GM19452 (cell line): Measurements from ENCODE around the gene FAM131A.

Source experiments
- ATAC-seq: cut with Tn5 transposase; IDR thresholded peaks from one replicate; pipeline ENCODE4 v1.9.1; 2021; ENCODE audit not compliant: unreplicated experiment

FAM131A gene

GRCh38 chr3:184316792-184317191 is 20.6 kb upstream of the FAM131A start:
- ATAC-seq = no peak

GRCh38 chr3:184317201-184317600 is 20.2 kb upstream of the FAM131A start:
- ATAC-seq = no peak

DNA sequence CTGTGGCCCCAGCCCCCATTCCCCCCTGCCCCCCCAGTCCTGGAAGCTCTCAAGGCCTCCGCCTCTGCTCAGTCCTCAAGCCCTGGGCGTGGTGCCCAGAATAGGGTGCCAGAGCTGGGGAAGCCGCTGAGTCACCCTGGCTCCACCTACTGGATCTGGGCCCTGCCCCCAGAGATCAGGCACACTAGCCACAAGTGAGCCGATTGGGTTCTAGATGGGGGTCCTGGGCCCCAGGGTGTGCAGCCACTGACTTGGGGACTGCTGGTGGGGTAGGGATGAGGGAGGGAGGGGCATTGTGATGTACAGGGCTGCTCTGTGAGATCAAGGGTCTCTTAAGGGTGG is 17.3 kb upstream of the FAM131A start:
- no peak for ATAC-seq

DNA sequence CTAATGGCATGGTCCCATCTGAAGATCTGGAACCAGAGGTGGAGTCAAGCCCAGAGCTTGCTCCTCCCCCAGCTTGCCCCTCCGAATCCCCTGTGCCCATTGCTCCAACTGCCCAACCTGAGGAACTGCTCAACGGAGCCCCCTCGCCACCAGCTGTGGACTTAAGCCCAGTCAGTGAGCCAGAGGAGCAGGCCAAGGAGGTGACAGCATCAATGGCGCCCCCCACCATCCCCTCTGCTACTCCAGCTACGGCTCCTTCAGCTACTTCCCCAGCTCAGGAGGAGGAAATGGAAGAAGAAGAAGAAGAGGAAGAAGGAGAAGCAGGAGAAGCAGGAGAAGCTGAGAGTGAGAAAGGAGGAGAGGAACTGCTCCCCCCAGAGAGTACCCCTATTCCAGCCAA is 15.7 kb upstream of the FAM131A start:
- no peak for ATAC-seq

DNA sequence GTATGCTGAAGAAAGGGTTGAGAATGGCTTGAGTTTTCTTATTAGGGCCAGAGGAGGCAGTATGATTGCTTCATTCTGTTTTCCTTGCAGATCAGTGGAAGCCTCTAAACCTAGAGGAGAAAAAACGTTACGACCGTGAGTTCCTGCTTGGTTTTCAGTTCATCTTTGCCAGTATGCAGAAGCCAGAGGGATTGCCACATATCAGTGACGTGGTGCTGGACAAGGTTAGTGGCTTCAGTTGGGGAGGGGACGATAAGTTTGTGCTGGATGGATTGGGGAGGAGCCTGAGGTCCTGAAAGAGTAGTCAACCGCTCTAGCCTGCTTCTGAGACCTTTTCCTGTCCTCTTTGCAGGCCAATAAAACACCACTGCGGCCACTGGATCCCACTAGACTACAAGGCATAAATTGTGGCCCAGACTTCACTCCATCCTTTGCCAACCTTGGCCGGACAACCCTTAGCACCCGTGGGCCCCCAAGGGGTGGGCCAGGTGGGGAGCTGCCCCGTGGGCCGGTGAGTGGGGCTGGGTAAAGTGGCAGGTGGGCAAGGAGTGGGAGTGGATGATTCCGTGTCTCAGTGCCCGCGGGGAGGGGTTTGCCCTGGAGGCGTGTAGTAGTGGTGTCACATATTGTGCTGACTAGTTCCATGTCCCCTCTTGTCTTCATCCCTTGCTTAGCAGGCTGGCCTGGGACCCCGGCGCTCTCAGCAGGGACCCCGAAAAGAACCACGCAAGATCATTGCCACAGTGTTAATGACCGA is 14.5 kb upstream of the FAM131A start:
- no peak for ATAC-seq

DNA sequence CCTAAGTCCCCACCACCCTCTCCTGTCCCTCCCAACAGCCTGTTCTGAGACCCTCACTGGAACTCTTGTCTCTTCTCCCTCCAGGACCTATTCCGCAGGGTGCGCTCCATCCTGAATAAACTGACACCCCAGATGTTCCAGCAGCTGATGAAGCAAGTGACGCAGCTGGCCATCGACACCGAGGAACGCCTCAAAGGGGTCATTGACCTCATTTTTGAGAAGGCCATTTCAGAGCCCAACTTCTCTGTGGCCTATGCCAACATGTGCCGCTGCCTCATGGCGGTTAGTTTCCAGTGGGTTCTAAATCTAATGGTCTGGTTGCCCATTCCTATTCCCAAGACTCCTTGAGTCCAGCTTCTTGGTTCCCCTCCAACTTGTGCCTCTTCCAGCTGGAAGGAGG is 13.7 kb upstream of the FAM131A start:
- no peak for ATAC-seq

DNA sequence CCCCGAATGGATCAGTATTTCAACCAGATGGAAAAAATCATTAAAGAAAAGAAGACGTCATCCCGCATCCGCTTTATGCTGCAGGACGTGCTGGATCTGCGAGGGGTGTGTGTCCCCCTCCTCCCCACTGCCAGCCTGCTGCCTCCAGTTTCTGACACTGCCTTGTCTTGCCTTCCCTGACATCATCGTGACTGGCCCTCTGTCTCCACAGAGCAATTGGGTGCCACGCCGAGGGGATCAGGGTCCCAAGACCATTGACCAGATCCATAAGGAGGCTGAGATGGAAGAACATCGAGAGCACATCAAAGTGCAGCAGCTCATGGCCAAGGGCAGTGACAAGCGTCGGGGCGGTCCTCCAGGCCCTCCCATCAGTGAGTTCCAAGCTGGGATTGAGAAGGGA is 12.1 kb upstream of the FAM131A start:
- ATAC-seq = no peak

GRCh38 chr3:184325715-184326369 is 11.6 kb upstream of the FAM131A start:
- no peak for ATAC-seq

DNA sequence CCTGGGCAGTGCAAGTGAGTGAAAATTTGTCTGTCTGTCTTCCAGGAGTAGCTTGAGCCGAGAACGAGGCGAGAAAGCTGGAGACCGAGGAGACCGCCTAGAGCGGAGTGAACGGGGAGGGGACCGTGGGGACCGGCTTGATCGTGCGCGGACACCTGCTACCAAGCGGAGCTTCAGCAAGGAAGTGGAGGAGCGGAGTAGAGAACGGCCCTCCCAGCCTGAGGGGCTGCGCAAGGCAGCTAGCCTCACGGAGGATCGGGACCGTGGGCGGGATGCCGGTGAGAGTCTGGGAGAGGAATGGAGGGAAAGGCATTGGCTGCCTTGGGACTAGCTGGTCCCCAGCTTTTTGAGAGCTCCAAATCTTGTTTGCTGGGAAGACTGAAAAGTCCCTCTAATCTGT is 10.2 kb upstream of the FAM131A start:
- ATAC-seq = no peak

- ATAC-seq = no peak
These were observed 8.9 kb upstream of the FAM131A start for GRCh38 chr3:184328516-184328915.

DNA sequence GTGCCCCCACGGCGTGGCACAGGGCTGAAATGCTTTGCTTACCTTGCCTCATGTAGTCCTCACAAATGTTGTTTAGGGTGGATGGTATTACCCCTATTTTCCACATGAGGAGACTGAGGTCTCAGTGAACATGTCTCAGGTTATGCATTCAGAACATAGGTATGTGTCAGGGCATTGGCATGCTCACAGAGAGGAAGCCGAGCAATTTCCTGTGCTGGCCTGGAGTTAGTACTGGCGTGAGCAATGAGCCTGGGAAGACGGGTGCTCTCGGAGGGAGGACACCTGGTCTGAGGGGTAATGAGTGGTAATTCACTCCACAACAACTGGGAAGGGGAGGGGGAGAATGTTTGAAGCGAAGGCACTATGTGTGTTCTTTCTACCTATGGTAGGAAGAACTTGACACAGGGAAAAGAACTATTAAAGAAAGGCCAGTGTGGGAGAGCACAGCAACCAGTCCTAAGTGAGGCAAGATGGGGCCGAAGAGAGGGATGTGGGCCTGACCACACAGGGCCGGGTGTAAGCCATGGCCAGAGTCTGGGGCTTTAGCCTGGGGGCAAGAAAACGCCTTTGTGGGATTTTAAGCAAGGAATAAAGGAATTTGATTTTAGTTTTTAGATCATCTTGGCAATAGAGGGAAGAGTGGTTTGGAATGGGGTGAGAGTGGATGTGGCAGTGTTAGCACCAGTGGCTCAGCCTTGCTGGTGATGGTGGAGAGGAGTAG is 4.9 kb upstream of the FAM131A start:
- ATAC-seq = no peak

DNA sequence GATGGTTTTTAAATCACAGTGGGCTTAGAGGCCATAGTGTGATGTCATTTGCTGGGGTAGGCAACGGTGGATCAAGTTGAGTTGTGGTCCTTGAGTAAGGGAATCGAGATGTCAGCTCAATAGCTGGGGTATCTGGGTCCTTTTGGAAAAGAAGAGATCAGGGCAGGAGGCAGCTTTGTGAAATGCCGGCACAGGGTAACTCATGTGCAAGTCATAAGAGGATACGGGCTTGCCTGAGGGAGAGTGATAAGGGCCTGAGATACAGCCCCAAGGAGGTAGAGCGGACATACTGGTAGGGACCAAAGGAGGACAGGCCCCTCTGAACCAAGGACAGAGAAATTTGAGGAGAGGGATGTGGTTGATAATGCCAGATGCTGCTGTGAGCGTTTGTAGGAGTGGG is 4.2 kb upstream of the FAM131A start:
- no peak for ATAC-seq

DNA sequence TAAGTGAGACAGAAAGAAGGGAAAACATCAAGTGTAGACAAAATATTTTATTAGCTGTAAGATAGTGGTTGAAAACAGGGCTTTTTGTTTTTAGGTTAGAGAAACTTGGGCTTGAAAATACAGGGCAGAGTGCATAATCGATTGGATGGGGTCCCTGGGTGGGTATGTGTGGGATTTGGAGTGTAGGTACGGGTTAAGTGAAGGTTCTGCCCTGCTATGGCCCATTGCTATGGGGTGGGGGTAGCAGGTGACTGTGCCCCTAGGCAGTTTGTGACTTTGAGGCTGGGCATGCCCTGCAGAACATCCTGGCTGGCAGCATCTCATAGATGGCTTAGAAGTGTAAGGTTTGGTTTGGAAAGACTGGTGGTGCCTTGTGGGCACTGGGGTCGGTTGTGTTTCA is 3.7 kb upstream of the FAM131A start:
- no peak for ATAC-seq

DNA sequence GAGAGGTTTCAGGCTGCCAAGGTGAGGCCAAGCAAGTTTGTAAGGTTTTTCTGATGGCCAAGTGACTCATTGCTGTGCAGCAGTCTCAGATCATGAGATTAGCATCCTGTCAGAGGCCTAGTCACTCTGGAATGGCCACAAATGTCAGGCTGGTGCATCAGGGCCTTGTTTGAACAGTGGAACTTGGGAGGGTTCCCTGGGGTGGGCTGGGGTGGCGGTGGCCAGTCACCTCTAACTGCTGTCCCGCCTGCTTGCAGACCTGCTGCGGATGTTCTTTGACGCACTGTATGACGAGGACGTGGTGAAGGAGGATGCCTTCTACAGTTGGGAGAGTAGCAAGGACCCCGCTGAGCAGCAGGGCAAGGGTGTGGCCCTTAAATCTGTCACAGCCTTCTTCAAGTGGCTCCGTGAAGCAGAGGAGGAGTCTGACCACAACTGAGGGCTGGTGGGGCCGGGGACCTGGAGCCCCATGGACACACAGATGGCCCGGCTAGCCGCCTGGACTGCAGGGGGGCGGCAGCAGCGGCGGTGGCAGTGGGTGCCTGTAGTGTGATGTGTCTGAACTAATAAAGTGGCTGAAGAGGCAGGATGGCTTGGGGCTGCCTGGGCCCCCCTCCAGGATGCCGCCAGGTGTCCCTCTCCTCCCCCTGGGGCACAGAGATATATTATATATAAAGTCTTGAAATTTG is 2.8 kb upstream of the FAM131A start:
- no peak for ATAC-seq

GRCh38 chr3:184335291-184335660 is 2.1 kb upstream of the FAM131A start:
- ATAC-seq = no peak

DNA sequence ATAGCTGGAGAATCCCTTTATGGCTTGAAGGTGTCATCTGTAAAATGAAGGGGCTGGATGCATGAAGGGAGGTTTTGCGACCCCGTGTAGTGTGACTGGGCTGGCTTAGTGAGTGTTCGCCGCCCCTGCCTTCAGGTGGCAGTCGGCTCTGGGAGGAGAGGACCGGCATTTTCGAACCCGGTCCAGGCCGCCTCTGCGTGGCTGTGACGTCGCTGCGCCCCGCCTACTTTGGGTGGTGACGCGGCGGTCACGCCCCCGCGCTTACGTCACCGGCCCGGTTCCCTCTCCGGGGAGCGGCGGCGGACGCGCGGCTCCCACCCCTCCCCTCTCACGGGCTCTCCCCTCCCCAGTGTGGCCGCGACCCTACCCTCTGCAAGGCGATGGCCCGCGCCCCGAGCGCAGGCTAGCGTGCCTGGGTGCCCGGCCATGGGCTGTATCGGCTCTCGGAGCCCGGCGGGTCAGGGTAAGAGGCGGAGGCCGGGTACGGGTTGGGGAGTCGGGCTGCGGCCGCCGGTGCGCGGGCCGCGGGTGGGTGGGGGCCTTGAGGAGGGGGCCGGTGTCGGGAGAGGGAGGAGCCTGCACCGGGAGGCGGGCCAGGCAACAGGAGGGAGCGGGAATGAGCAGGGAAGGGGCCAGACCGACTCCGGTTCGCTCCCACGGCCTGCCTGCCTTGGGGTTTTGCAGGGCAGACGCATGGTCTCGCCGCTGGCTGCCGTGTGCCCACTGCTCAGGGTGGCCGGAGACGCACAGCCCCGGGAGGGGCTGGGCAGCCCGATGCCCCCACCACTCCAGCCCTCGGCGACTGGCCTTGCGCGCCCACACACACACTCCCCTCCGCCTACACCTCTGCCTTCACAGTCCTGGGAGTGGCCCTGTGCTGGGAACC is 1.5 kb upstream of the FAM131A start:
- peak; percentile 80 for ATAC-seq

- ATAC-seq = no peak
These were observed 627 bp upstream of the FAM131A start for GRCh38 chr3:184336547-184337398.

- no peak for ATAC-seq
These were observed 581 bp downstream of the FAM131A start for GRCh38 chr3:184337981-184338380.

DNA sequence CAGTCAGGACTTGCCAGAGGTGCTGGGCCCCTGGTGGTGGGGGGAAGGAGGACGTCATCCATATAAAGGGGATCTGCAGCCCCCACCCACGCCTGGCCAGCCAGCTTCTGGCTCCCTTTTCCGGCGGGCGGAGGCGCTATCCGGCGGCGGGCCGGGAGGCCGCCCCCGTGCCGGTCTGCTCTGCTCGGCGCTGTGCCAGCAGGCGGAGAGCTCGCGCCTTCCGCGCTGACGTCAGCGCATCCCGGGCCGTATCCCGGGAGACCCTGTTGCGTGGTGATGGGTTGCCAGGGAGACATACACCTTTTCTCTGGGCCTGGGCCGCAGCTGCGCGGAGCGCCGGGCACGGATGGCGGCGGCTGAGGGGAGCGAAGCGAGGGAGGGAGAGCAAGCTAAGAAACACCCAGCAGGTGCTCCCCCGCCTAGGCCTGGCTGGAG is 1.1 kb downstream of the FAM131A start:
- ATAC-seq = no peak

- no peak for ATAC-seq
These were observed 1.6 kb downstream of the FAM131A start for GRCh38 chr3:184339001-184339400.
